Astrocyte of the spinal cord (primary cell): ENCODE results near the gene KLHL29.

Source experiments
- DNase-seq: peaks from one replicate; pipeline ENCODE4 v3.0.0; 2011; ENCODE audit warnings: low read depth, low spot score
- H3K4me3 ChIP-seq: 2 replicates; pipeline ENCODE4 v1.5.1; 2011; ENCODE audit warnings: low read depth, mild to moderate bottlenecking, low read length, moderate library complexity
- in situ Hi-C: cut with HindIII; loops from 2 replicates; pipeline ENCODE4 v1.10.0; 2017; ENCODE audit warnings: low sequenced_read_pairs
- TF ChIP-seq, protein P1 (sequence below): IDR thresholded peaks from 2 replicates; pipeline ENCODE4 v1.5.1; 2012; ENCODE audit warnings: low read depth, mild to moderate bottlenecking, low read length, inconsistent platforms

Gene KLHL29

GRCh38 chr2:23756593-23757292 is 371.8 kb downstream of the KLHL29 start:
- in situ Hi-C loops, result no loop called here
- no peak for DNase-seq
- TF ChIP-seq, protein P1, sequence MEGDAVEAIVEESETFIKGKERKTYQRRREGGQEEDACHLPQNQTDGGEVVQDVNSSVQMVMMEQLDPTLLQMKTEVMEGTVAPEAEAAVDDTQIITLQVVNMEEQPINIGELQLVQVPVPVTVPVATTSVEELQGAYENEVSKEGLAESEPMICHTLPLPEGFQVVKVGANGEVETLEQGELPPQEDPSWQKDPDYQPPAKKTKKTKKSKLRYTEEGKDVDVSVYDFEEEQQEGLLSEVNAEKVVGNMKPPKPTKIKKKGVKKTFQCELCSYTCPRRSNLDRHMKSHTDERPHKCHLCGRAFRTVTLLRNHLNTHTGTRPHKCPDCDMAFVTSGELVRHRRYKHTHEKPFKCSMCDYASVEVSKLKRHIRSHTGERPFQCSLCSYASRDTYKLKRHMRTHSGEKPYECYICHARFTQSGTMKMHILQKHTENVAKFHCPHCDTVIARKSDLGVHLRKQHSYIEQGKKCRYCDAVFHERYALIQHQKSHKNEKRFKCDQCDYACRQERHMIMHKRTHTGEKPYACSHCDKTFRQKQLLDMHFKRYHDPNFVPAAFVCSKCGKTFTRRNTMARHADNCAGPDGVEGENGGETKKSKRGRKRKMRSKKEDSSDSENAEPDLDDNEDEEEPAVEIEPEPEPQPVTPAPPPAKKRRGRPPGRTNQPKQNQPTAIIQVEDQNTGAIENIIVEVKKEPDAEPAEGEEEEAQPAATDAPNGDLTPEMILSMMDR, result no peak
- H3K4me3 ChIP-seq, result no peak overlapping the region

GRCh38 chr2:23757686-23758433 is 372.9 kb downstream of the KLHL29 start:
- DNase-seq, result peak; percentile 84
- TF ChIP-seq, protein P1, result no peak
- in situ Hi-C loops, result no loop called here

More at GRCh38 chr2:23757686-23758433, 372.9 kb downstream of the KLHL29 start:
- no peak overlapping the region for H3K4me3 ChIP-seq
